HCT116 (cell line): Measurements from ENCODE around the gene XKR8.

ENCODE experiments used
- CTCF ChIP-seq, 3 experiments: fragments of 200-600 bp in 1 of 3; sonication (generic) in 1 of 3; IDR thresholded peaks in 2 of 3; conservative IDR thresholded peaks in 1 of 3; 2 replicates each; pipeline ENCODE4 v1.5.1; 2012 to 2017; ENCODE audit warnings: low read depth in 2 of 3, low read length in 2 of 3, antibody characterized with exemption in 1 of 3, borderline replicate concordance in 1 of 3, control low read depth in 1 of 3, mild to moderate bottlenecking in 1 of 3, mixed read lengths in 1 of 3, mixed run types in 1 of 3, moderate library complexity in 1 of 3; ENCODE audit not compliant: insufficient read depth in 1 of 3
- EZH2 ChIP-seq: fragments of 200-600 bp; sonication (generic); IDR thresholded peaks from 2 replicates; pipeline ENCODE4 v1.6.1; 2017; ENCODE audit warnings: antibody characterized with exemption, mixed run types
- EZH2phosphoT487 ChIP-seq: fragments of 200-600 bp; IDR thresholded peaks from 2 replicates; pipeline ENCODE4 v1.6.1; 2018; ENCODE audit warnings: antibody characterized with exemption, borderline replicate concordance
- JUND ChIP-seq: IDR thresholded peaks from 2 replicates; pipeline ENCODE4 v1.6.1; 2012
- MAX ChIP-seq: IDR thresholded peaks from 2 replicates; pipeline ENCODE4 v1.6.1; 2012
- POLR2A ChIP-seq: IDR thresholded peaks from 2 replicates; pipeline ENCODE4 v1.7.0; 2011; ENCODE audit warnings: borderline replicate concordance; ENCODE audit not compliant: insufficient read depth, insufficient read length; ENCODE audit errors: extremely low read depth
- POLR2AphosphoS5 ChIP-seq: IDR thresholded peaks from 2 replicates; pipeline ENCODE4 v1.6.1; 2011; ENCODE audit warnings: mild to moderate bottlenecking, low read depth, low read length, moderate library complexity
- RAD21 ChIP-seq: IDR thresholded peaks from 2 replicates; pipeline ENCODE4 v1.6.1; 2012; ENCODE audit warnings: low read depth, mild to moderate bottlenecking
- REST ChIP-seq: IDR thresholded peaks from 2 replicates; pipeline ENCODE4 v1.6.1; 2012; ENCODE audit warnings: low read depth
- SP1 ChIP-seq: IDR thresholded peaks from 2 replicates; pipeline ENCODE4 v1.6.1; 2012; ENCODE audit warnings: low read depth
- TCF7L2 ChIP-seq: IDR thresholded peaks from 2 replicates; pipeline ENCODE4 v1.7.0; 2011; ENCODE audit warnings: borderline replicate concordance, inconsistent platforms; ENCODE audit not compliant: insufficient read depth, insufficient read length; ENCODE audit errors: extremely low read depth
- ZNF274 ChIP-seq: fragments of 200-500 bp; sonication (Bioruptor generic); IDR thresholded peaks from 2 replicates; pipeline ENCODE4 v1.6.1; 2014; ENCODE audit warnings: mild to moderate bottlenecking, low read depth, low read length, inconsistent platforms

GRCh38 chr1:27974417-27974781 lies 14.6 kb downstream of the XKR8 start:
- TF ChIP-seq CTCF (IDR thresholded peaks at IDR 0.05 in 2 of 3, conservative IDR thresholded peaks at IDR 0.05 in 1 of 3; ENCODE audit: borderline replicate concordance in 1 of 3, insufficient read depth in 1 of 3, low read depth in 2 of 3, low read length in 2 of 3): no peak
- TF ChIP-seq POLR2A: no peak
- no peak for TF ChIP-seq EZH2
- no peak for TF ChIP-seq TCF7L2
- no peak for TF ChIP-seq RAD21
- TF ChIP-seq POLR2AphosphoS5: no peak
- no peak for TF ChIP-seq EZH2phosphoT487
- TF ChIP-seq ZNF274: no peak
- TF ChIP-seq JUND: no peak
- no peak for TF ChIP-seq MAX
- TF ChIP-seq REST: no peak
- no peak for TF ChIP-seq SP1
